ENCODE results near the gene CADM1. TPM values are rescaled to one million over a fixed set of nuclear protein-coding genes. Genes with fewer than 3 reads are reported as not detected.

The CADM1 gene
- total RNA-seq, 4 donors from 2014 or later: 1.2 to 2.5 (median 2.2) TPM

GRCh38 chr11:115220911-115221310 lies 283.3 kb downstream of the CADM1 start:
- H3K27ac ChIP-seq: peak overlapping the region; percentile 81 to 88 (median 86)
- peak; percentile 83 to 87 for ATAC-seq

GRCh38 chr11:115220423-115220822 lies 283.8 kb downstream of the CADM1 start:
- in situ Hi-C loops (cut with MboI; ENCODE audit: low sequenced_read_pairs in 4 of 4): no loop called here
- Histone ChIP-seq H3K36me3 (no peaks in the 10 kb centered on the region), H3K9me3 (no peaks in the 10 kb centered on the region), H3K4me3 (peak overlapping the region in 3 of 4 donors; percentile 8 to 21 (median 17)), H3K27me3 (no peaks in the 10 kb centered on the region), H3K4me1 (peaks cover 29 to 37% of the 10 kb centered on the region in 2 donors), H3K27ac (peak overlapping the region; percentile 81 to 88 (median 86))
- TF ChIP-seq POLR2A (IDR thresholded peaks at IDR 0.05) (no peak), CTCF (IDR thresholded peaks at IDR 0.05 in 4 of 5, conservative IDR thresholded peaks at IDR 0.05 in 1 of 5) (no peak)
- ATAC-seq (peak; percentile 48 to 64), DNase-seq (no peak)
- intact Hi-C loops (cut with DNase I; ENCODE audit: low total_unique reads): loop anchor here (5.0 kb wide), 3 partner anchors 82 to 282 kb away; partner anchors contain the start of gene CADM1

More at GRCh38 chr11:115220911-115221310, 283.3 kb downstream of the CADM1 start:
- no peaks in the 10 kb centered on the region for H3K9me3 ChIP-seq
- H3K27me3 ChIP-seq: no peaks in the 10 kb centered on the region
- no peak for TF ChIP-seq POLR2A (IDR thresholded peaks at IDR 0.05)
- in situ Hi-C loops (cut with MboI; ENCODE audit: low sequenced_read_pairs in 4 of 4) (no loop called here), intact Hi-C loops (cut with DNase I; ENCODE audit: low total_unique reads) (loop anchor here (5.0 kb wide), 3 partner anchors 81 to 281 kb away; partner anchors contain the start of gene CADM1)
- peak overlapping the region in 3 of 4 donors; percentile 8 to 21 (median 17) for H3K4me3 ChIP-seq
- DNase-seq: peak; percentile 16 to 61
- H3K4me1 ChIP-seq: peaks cover 29 to 37% of the 10 kb centered on the region in 2 donors
- H3K36me3 ChIP-seq: no peaks in the 10 kb centered on the region

GRCh38 chr11:115219376-115219775 lies 284.8 kb downstream of the CADM1 start:
- intact Hi-C loops (cut with DNase I; ENCODE audit: low total_unique reads): loop anchor here (1.0 kb wide), 1 partner anchor 34 kb away; no protein-coding TSS in a partner anchor
- H3K4me3 ChIP-seq: no peak overlapping the region
- H3K4me1 ChIP-seq: peaks cover 29 to 37% of the 10 kb centered on the region in 2 donors
- in situ Hi-C loops (cut with MboI; ENCODE audit: low sequenced_read_pairs in 4 of 4): no loop called here
- no peaks in the 10 kb centered on the region for H3K9me3 ChIP-seq
- no peak for DNase-seq
- H3K27me3 ChIP-seq: no peaks in the 10 kb centered on the region
- H3K27ac ChIP-seq: peak overlapping the region; percentile 81 to 88 (median 86)
- TF ChIP-seq CTCF (IDR thresholded peaks at IDR 0.05 in 4 of 5, conservative IDR thresholded peaks at IDR 0.05 in 1 of 5) (no peak), POLR2A (IDR thresholded peaks at IDR 0.05) (no peak)
- H3K36me3 ChIP-seq: no peaks in the 10 kb centered on the region
- ATAC-seq: peak; percentile 56 to 64

- Histone ChIP-seq H3K4me3 (no peak overlapping the region), H3K27me3 (no peaks in the 10 kb centered on the region), H3K27ac (peak overlapping the region in 1 of 4 donors; percentile 15), H3K4me1 (peaks cover 29 to 37% of the 10 kb centered on the region in 2 donors), H3K9me3 (no peaks in the 10 kb centered on the region), H3K36me3 (no peaks in the 10 kb centered on the region)
- intact Hi-C loops (cut with DNase I; ENCODE audit: low total_unique reads): no loop called here
- in situ Hi-C loops (cut with MboI; ENCODE audit: low sequenced_read_pairs in 4 of 4): no loop called here
- no peak for ATAC-seq
- DNase-seq: no peak
- no peak for TF ChIP-seq POLR2A (IDR thresholded peaks at IDR 0.05)
- TF ChIP-seq CTCF (IDR thresholded peaks at IDR 0.05 in 4 of 5, conservative IDR thresholded peaks at IDR 0.05 in 1 of 5): no peak
These were observed 286.4 kb downstream of the CADM1 start for GRCh38 chr11:115217726-115218311.

GRCh38 chr11:115215694-115216617 lies 288.3 kb downstream of the CADM1 start:
- no peak for ATAC-seq
- Histone ChIP-seq H3K27me3 (no peaks in the 10 kb centered on the region), H3K27ac (no peak overlapping the region), H3K36me3 (no peaks in the 10 kb centered on the region), H3K9me3 (no peaks in the 10 kb centered on the region), H3K4me1 (peaks cover 19 to 24% of the 10 kb centered on the region in 2 donors), H3K4me3 (no peak overlapping the region)
- no peak for TF ChIP-seq POLR2A (IDR thresholded peaks at IDR 0.05)
- TF ChIP-seq CTCF (IDR thresholded peaks at IDR 0.05 in 4 of 5, conservative IDR thresholded peaks at IDR 0.05 in 1 of 5): peak in 1 of 5 experiments; percentile 17
- in situ Hi-C loops (cut with MboI; ENCODE audit: low sequenced_read_pairs in 4 of 4) (no loop called here), intact Hi-C loops (cut with DNase I; ENCODE audit: low total_unique reads) (no loop called here)
- no peak for DNase-seq

Measured in gastrocnemius medialis (tissue), 4 donors.